GM12878 (cell line): ENCODE measurements around the gene GPC3. TPM values are rescaled to one million over a fixed set of nuclear protein-coding genes. Genes with fewer than 3 reads are reported as not detected.

ENCODE experiments used
- ATAC-seq: fragments of 200-7000 bp; cut with Tn5 transposase; 3 replicates; pipeline ENCODE4 v1.9.1; 2020; ENCODE audit warnings: mild to moderate bottlenecking, moderate library complexity
- BruUV-seq: library from RNA; stranded (reverse); fragments of 400-500 nt; replicated peaks from 2 replicates; lab custom pipeline; 2021; lab: Mats Ljungman, UMichigan
- CTCF ChIA-PET: fragments of 300-600 bp; sonication (Branson Sonifier 250); formaldehyde crosslinking; extraction: SDS; loops from one replicate; lab custom pipeline; 2021; ENCODE audit warnings: inconsistent platforms; lab: Yijun Ruan, JAX
- POLR2A ChIA-PET: fragments of 350-600 bp; formaldehyde crosslinking; extraction: SDS; loops from one replicate; lab custom pipeline; 2021; ENCODE audit warnings: inconsistent platforms; lab: Charles Lee
- RAD21 ChIA-PET: fragments of 300-600 bp; sonication (Branson Sonifier 250); formaldehyde crosslinking; loops from one replicate; lab custom pipeline; 2023; ENCODE audit warnings: antibody characterized with exemption; ENCODE audit not compliant: unreplicated experiment; lab: Charles Lee
- SMC1A ChIA-PET: fragments of 300-600 bp; sonication (Branson Sonifier 250); formaldehyde crosslinking; loops from one replicate; lab custom pipeline; 2023; ENCODE audit not compliant: unreplicated experiment, uncharacterized antibody; lab: Charles Lee
- DNase-seq: peaks from one replicate; pipeline ENCODE4 v3.0.0-alpha.2; 2011; ENCODE audit warnings: low read depth, low spot score
- FAIRE-seq: peaks from 3 replicates; lab custom pipeline; 2011; peaks lifted over from hg19 to GRCh38; lab: Jason Lieb, UNC
- H2AFZ ChIP-seq: 2 replicates; pipeline ENCODE4 v1.6.0; 2011; ENCODE audit warnings: low read depth, low read length, control low read depth; ENCODE audit not compliant: control insufficient read depth
- H3K27ac ChIP-seq: 2 replicates; pipeline ENCODE4 v1.5.1; 2011; ENCODE audit warnings: control low read depth; ENCODE audit not compliant: control insufficient read depth, insufficient read depth
- H3K27me3 ChIP-seq, 2 experiments: replicated peaks in 1 of 2; 2 replicates each; pipeline versions ENCODE4 v1.6.0 to v1.6.1; 2011; ENCODE audit warnings: low read length in 1 of 2; ENCODE audit not compliant: control insufficient read depth in 2 of 2, insufficient read depth in 2 of 2
- H3K36me3 ChIP-seq, 2 experiments: 2 replicates each; pipeline ENCODE4 v1.5.1; 2011; ENCODE audit warnings: low read length in 1 of 2; ENCODE audit not compliant: control insufficient read depth in 2 of 2, insufficient read depth in 2 of 2
- H3K4me1 ChIP-seq: 2 replicates; pipeline ENCODE4 v1.6.1; 2011; ENCODE audit warnings: mild to moderate bottlenecking, low read length, moderate library complexity, mixed read lengths; ENCODE audit not compliant: control insufficient read depth, insufficient read depth
- H3K4me2 ChIP-seq: 2 replicates; pipeline ENCODE4 v1.6.0; 2011; ENCODE audit warnings: control low read depth; ENCODE audit not compliant: control insufficient read depth, insufficient read depth
- H3K4me3 ChIP-seq: fragments of 200-600 bp; sonication (generic); 2 replicates; pipeline ENCODE4 v1.5.1; 2016
- H3K79me2 ChIP-seq: 2 replicates; pipeline ENCODE4 v1.6.0; 2011; ENCODE audit warnings: low read length; ENCODE audit not compliant: control insufficient read depth, insufficient read depth
- H3K9ac ChIP-seq: 2 replicates; pipeline ENCODE4 v1.8.0; 2011; ENCODE audit warnings: low read length, control low read depth, mixed read lengths; ENCODE audit not compliant: control insufficient read depth, insufficient read depth
- H3K9me3 ChIP-seq: replicated peaks from 3 replicates; pipeline ENCODE4 v1.5.1; 2011; ENCODE audit warnings: mild to moderate bottlenecking, low read length; ENCODE audit not compliant: control insufficient read depth, insufficient read depth
- H4K20me1 ChIP-seq: 2 replicates; pipeline ENCODE4 v1.6.0; 2011; ENCODE audit not compliant: control insufficient read depth, insufficient read depth
- BRCA1 ChIP-seq: IDR thresholded peaks from 2 replicates; pipeline ENCODE4 v1.6.1; 2011; ENCODE audit warnings: low read depth, low read length, improper control_type of control experiment
- CEBPB ChIP-seq, 2 experiments: fragments of 150-350 bp in 1 of 2; IDR thresholded peaks; 2 replicates each; pipeline ENCODE4 v1.6.1; 2012 to 2014; ENCODE audit warnings: low read depth in 2 of 2, low read length in 2 of 2, borderline replicate concordance in 1 of 2, inconsistent platforms in 1 of 2
- CHD2 ChIP-seq: IDR thresholded peaks from 2 replicates; pipeline ENCODE4 v1.6.1; 2011; ENCODE audit warnings: low read depth, low read length, improper control_type of control experiment, borderline replicate concordance
- EP300 ChIP-seq, 2 experiments: fragments of 150-350 bp in 1 of 2; IDR thresholded peaks; 2 replicates each; pipeline ENCODE4 v1.6.1; 2011 to 2012; ENCODE audit warnings: low read depth in 2 of 2, low read length in 2 of 2, borderline replicate concordance in 1 of 2, improper control_type of control experiment in 1 of 2, inconsistent platforms in 1 of 2; ENCODE audit not compliant: control insufficient read depth in 1 of 2
- FOXM1 ChIP-seq: IDR thresholded peaks from 2 replicates; pipeline ENCODE4 v1.6.1; 2012; ENCODE audit warnings: low read depth, mild to moderate bottlenecking, inconsistent platforms, low read length, moderate library complexity
- MTA2 ChIP-seq: fragments of 450-650 bp; IDR thresholded peaks from 2 replicates; pipeline ENCODE4 v1.6.1; 2016; ENCODE audit warnings: low read depth, mild to moderate bottlenecking, moderate library complexity
- MTA3 ChIP-seq: IDR thresholded peaks from 2 replicates; pipeline ENCODE4 v1.6.1; 2012; ENCODE audit warnings: low read length, inconsistent platforms, borderline replicate concordance
- PAX5 ChIP-seq: IDR thresholded peaks from 2 replicates; pipeline ENCODE4 v1.6.1; 2011; ENCODE audit warnings: low read depth, low read length, borderline replicate concordance
- POLR2A ChIP-seq: IDR thresholded peaks from 2 replicates; pipeline ENCODE4 v1.6.1; 2011; ENCODE audit warnings: low read depth, mild to moderate bottlenecking, low read length
- SIX5 ChIP-seq: IDR thresholded peaks from 2 replicates; pipeline ENCODE4 v1.6.1; 2011; ENCODE audit warnings: mild to moderate bottlenecking, low read depth, low read length, moderate library complexity; ENCODE audit not compliant: severe bottlenecking
- ZBTB4 ChIP-seq: fragments of 450-650 bp; formaldehyde crosslinking; IDR thresholded peaks from 2 replicates; pipeline ENCODE4 v1.4.0; 2022; ENCODE audit warnings: mild to moderate bottlenecking, moderate library complexity
- whole genome bisulfite sequencing: methylation state at CpG from one replicate; pipeline ENCODE4 v1.1.6; 2016; ENCODE audit warnings: low lambda C conversion rate; ENCODE audit not compliant: insufficient replicate concordance, insufficient coverage; ENCODE audit errors: missing lambda C conversion rate; 5-methylcytosine and 5-hydroxymethylcytosine counted together
- in situ Hi-C: fragments of 300-500 bp; cut with MboI; formaldehyde crosslinking; loops from 9 replicates; pipeline ENCODE4 v1.14.3; 2018; ENCODE audit warnings: mixed read lengths
- intact Hi-C: fragments of 100-400 bp; cut with micrococcal nuclease; formaldehyde crosslinking; loops from one replicate; pipeline ENCODE4 v1.14.2; 2022; ENCODE audit not compliant: unreplicated experiment
- polyA plus RNA-seq, 11 experiments: library from polyadenylated mRNA; depleted of rRNA in 4 of 11; unstranded in 6 of 11; stranded (reverse) in 5 of 11; fragments of >200 nt; fragmentation: Nextera tagmentation in 4 of 11; fragmentation: Illumina TruSeq in 1 of 11; extraction: Ambion mirVana in 4 of 11; extraction: Trizol in 1 of 11; gene quantifications; 1 replicate in 1 of 11; 2 replicates in 10 of 11; pipeline versions ENCODE4 v1.2.1 to v1.2.3, GENCODE V29; 2011 to 2016; ENCODE audit warnings: inconsistent platforms in 2 of 11, missing spikeins in 2 of 11, low read depth in 1 of 11
- total RNA-seq, 4 experiments: library from RNA; depleted of rRNA in 3 of 4; stranded (reverse); fragments of >200 nt in 3 of 4; fragmentation: Illumina TruSeq in 1 of 4; extraction: Trizol in 1 of 4; gene quantifications; 2 replicates each; pipeline versions ENCODE4 v1.2.1 to v1.2.3, GENCODE V29; 2013 to 2021

The GPC3 gene
- total and polyA plus RNA-seq, 10 of the 15 experiments (the other 5 are each of a cell fraction or from before 2014, with no cell fraction given): 0.09 to 0.82 TPM; not detected in 8

- peak; percentile 73 for ATAC-seq
- CTCF ChIA-PET: interaction anchor here (0.9 to 1.3 kb wide), 2 partner anchors 77 to 119 kb away, joined by 3 to 4 read pairs; no protein-coding TSS in a partner anchor
- Histone ChIP-seq H3K4me1 (no peaks in the 10 kb centered on the region), H3K36me3 (no peaks in the 10 kb centered on the region), H3K27ac (no peak overlapping the region), H3K9me3 (no peaks in the 10 kb centered on the region), H3K79me2 (no peaks in the 10 kb centered on the region), H3K27me3 (no peaks in the 10 kb centered on the region), H3K4me3 (no peak overlapping the region), H3K9ac (no peak overlapping the region), H2AFZ (no peak overlapping the region), H3K4me2 (no peak overlapping the region), H4K20me1 (no peaks in the 10 kb centered on the region)
- BruUV-seq: no TSS peak
- intact Hi-C loops: no loop called here
- in situ Hi-C loops: no loop called here
- POLR2A ChIA-PET: interaction anchor here (0.6 kb wide), 1 partner anchor 560 kb away, joined by 3 read pairs; no protein-coding TSS in a partner anchor
- FAIRE-seq: no peak
- no peak for DNase-seq
- 0% methylated on average over 2 of the region's 2 CpGs for WGBS
- peak; percentile 78 for TF ChIP-seq MTA2
- no peak for TF ChIP-seq EP300 (IDR thresholded peaks at IDR 0.05; ENCODE audit: borderline replicate concordance in 1 of 2, control insufficient read depth in 1 of 2, low read depth in 2 of 2, low read length in 2 of 2)
- RAD21 ChIA-PET: interaction anchor here (1.4 to 1.5 kb wide), 2 partner anchors 37 to 244 kb away, joined by 3 read pairs; no protein-coding TSS in a partner anchor
- SMC1A ChIA-PET: interaction anchor here (2.2 kb wide), 1 partner anchor 8 kb away, joined by 5 read pairs; no protein-coding TSS in a partner anchor
Measured at GRCh38 chrX:133916984-133917722, 68.2 kb downstream of the GPC3 start.

- intact Hi-C loops: no loop called here
- Histone ChIP-seq H3K9ac (no peak overlapping the region), H3K9me3 (no peaks in the 10 kb centered on the region), H3K4me2 (no peak overlapping the region), H3K4me1 (no peaks in the 10 kb centered on the region), H3K36me3 (no peaks in the 10 kb centered on the region), H2AFZ (no peak overlapping the region), H3K79me2 (no peaks in the 10 kb centered on the region), H4K20me1 (no peaks in the 10 kb centered on the region), H3K27me3 (no peaks in the 10 kb centered on the region), H3K4me3 (no peak overlapping the region), H3K27ac (no peak overlapping the region)
- in situ Hi-C loops: no loop called here
- no TSS peak for BruUV-seq
- POLR2A ChIA-PET: interaction anchor here (0.6 kb wide), 1 partner anchor 120 kb away, joined by 3 read pairs; no protein-coding TSS in a partner anchor
- CTCF ChIA-PET: interaction anchor here (1.0 to 1.3 kb wide), 3 partner anchors 9 to 123 kb away, joined by 3 to 6 read pairs (median 4); no protein-coding TSS in a partner anchor
- DNase-seq (no peak), FAIRE-seq (no peak), ATAC-seq (no peak)
- 20% methylated on average over 2 of the region's 2 CpGs for WGBS
- RAD21 ChIA-PET: interaction anchor here (0.8 kb wide), 1 partner anchor 74 kb away, joined by 3 read pairs; no protein-coding TSS in a partner anchor
- SMC1A ChIA-PET: interaction anchor here (0.9 kb wide), 1 partner anchor 16 kb away, joined by 3 read pairs; no protein-coding TSS in a partner anchor
- TF ChIP-seq FOXM1 (no peak), BRCA1 (no peak), POLR2A (no peak), EP300 (IDR thresholded peaks at IDR 0.05; ENCODE audit: borderline replicate concordance in 1 of 2, control insufficient read depth in 1 of 2, low read depth in 2 of 2, low read length in 2 of 2) (no peak), CHD2 (no peak), ZBTB4 (CRISPR knock-in tag) (no peak), SIX5 (no peak), MTA3 (no peak), CEBPB (IDR thresholded peaks at IDR 0.05; ENCODE audit: borderline replicate concordance in 1 of 2, low read depth in 2 of 2, low read length in 2 of 2) (no peak), PAX5 (no peak)
Measured at GRCh38 chrX:133913658-133914388, 71.6 kb downstream of the GPC3 start.
